Measurements from ENCODE around the gene FBXO42.
"Not testable (repeated sequence)": the region's sequence is repeated elsewhere in the genome, so short reads cannot be mapped to it uniquely, and the experiment has no call there.

FBXO42 gene

DNA sequence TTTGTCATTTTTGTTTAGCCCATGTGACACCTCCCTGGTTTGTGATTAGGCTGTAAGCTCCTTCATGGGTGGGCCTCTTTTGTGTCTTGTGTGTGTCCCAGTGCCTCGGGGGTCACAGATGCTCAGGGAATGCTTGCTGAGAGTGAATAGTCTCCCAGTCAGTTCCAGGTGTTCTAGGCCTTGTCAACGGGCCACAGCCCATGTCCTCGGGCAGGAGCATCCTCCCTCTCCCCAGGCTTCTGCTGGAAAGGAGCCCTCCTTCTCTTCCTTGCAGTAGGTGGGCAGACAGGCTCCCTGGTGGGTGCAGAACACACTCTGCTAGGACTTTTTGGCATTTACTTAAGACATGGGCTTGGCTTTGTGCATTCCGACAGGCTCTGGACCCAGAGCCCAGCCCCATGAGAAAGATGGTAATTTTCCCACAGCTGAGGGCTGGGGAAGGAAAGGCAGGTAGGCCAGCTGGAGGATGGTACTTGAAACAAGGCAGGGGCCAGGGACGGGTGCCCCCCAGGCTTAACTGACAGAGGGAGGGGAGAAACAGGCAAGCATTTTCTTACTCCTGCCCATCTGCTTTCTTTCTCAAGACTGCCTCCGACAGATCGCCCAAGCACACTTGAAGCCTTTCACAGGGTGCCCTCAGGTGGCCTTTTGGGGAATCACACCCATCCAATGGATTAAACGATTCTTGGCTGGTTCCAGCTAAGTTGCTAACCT lies 108.2 kb downstream of the FBXO42 start:
- peak; percentile 85 for DNase-seq (ENCODE audit: low spot score)

DNA sequence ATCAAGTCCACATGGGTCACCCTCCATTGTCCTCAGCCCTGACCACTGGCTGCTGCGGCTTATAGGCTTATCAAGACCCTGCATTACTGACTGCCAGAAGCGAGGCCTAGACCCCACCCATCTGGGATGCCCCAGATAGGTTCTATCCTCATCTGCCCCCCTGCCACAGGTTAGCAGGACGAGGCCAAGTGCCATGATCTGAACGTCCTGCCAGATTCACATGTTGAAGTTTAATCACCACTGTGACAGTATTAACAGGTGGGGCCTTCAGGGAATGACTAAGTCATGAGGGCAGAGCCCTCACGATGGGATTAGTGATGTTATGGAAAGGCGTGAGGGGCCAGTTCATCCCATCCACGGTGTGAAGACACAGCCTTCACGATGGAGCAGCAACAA lies 109.1 kb downstream of the FBXO42 start:
- no peak for DNase-seq (ENCODE audit: low spot score)

DNA sequence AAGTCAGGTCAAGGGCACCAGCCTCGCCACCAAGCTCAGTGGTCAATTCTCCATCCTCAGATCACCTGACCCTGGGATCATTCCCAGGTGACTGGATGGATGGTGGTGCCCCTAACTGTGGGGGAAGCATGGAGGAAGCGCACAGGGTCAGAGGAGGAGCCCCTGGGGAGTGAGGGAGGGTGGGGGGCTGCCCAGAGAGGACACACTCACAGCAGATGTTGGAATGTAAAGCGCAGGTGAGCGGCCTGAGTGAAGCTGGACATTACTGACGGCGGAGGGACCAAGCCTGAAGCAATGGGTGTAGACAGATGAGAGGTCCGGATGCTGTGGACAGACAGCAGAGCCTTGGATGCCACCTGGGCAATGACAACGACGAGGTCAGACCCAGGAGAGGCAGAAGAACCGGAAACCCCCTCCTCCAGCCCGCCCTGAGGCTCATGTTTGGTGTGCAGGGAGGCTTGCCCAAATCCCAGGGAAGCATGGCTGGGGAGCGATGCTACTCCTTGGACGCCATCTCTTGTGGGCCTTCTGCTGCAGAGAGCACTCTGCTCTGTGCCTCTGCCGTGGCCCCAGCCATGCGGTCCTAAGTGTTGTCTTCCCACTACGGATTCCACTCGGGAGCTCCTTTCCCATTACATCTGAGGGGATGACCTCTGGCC lies 109.6 kb downstream of the FBXO42 start:
- DNase-seq (ENCODE audit: low spot score) = no peak

DNA sequence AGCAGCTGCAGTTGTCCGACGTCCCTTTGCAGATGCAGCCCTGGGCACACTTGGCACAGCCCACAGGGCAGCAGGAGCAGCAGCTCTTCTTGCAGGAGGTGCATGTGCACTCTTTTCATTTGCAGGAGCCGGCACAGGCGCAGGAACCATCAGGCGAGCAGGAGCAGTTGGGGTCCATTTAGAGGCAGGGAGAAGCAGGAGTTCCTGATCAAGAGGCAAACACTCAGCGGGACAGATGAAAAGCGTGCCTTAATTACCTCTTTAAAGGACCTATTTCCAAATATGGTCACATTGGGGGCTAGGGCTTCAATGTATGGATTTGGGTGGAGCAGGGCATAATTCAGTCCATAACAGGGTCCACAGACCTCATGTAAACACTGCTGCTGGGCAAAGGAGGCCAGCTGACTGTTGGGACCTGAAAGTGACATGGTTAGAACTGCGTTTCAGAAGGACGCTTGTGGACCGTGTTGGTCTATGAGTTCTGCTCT lies 111.0 kb downstream of the FBXO42 start:
- DNase-seq (ENCODE audit: low spot score) = no peak

DNA sequence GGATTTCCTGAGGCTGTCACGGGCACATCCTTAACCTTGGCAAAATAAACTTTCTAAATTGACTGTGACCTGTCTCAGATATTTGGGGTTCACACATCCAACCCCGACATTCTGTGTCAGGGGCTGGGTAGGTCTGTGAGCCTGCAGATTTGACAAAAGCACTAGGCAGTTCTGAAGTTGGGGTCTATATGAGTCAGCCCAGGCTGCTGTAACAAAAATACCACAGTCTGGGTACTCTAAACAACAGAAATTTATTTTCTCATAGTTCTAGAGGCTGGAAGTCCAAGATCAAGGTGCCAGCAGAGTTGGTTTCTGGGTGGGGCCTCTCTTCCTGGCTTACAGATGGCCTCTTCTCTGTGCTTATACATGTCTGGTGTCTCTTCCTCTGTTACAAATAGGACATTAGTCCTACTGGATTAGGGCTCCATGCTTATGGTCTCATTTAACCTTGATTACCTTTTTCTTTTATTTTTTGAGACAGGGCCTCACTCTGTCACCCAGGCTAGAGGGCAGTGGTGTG lies 112.2 kb downstream of the FBXO42 start:
- DNase-seq (ENCODE audit: low spot score) = no peak

DNA sequence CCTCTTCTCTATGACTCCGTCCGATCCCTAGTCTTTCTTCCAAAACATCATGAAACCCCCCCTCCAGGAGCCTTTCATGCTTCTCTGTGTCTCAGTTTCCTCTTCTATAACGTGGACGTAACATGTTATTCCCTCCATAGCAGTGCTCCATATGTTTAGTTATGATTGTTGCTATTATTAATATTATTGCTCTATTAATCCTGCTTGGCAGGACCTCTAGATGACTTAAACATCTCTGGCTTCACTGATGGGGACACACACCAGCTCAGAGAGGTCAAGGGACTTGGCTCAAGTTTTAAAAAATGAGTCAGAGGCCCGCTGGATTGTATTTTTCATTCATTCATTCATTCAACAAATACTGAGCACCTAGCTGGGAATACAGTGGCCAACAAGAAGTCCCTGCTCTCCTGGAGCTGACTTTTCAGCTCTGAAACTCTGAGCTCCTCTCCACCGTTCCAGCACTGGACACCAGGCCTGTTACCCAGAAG lies 114.9 kb downstream of the FBXO42 start:
- DNase-seq (ENCODE audit: low spot score) = no peak

DNA sequence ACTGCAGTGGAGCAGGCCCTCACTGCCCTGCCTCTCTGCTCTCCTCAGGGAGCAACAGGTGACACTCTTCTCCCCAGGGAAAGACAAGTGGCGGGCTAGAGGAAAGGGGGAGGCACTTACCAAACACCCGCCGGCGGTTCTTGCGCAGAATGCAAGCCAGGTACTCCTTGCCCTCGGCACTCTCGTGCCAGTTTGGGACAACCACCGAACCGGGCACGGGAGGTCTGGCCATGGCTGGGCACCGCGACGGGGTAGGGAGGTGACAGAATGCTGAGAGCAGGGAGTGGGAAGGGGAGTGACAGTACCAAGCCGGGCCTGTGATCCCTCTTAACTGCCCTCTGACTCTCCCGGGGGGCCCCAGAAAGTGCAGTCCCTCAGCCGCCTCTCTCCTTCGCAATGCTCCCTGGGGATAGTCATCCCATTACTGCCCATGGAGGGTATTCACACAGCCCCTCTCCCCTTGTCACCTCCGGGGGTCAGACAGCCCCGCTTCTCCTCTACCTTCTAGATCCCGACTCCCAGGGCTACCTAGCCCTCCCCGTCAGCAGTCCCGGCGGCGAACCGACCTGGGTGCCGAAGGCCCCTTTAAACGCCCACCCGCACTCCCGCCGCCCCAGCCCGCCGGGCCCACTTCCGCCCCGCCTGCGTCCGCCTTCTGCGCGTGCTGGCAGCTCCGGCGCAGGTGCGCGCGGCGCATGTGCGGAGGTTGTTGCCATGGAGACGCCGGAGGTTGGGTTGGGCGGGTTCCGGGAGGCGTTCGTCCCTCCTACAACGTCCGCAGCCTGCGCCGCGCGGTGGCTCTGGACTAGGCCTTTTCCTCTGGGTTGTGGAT lies 115.6 kb downstream of the FBXO42 start, which contains the start of gene CPLANE2:
CPLANE2 (minus strand) TSS at position 673 of the 832 bp plus-strand sequence; CDS start at position 232, 441 bp downstream.
- peak; percentile 97 for DNase-seq (ENCODE audit: low spot score)

DNA sequence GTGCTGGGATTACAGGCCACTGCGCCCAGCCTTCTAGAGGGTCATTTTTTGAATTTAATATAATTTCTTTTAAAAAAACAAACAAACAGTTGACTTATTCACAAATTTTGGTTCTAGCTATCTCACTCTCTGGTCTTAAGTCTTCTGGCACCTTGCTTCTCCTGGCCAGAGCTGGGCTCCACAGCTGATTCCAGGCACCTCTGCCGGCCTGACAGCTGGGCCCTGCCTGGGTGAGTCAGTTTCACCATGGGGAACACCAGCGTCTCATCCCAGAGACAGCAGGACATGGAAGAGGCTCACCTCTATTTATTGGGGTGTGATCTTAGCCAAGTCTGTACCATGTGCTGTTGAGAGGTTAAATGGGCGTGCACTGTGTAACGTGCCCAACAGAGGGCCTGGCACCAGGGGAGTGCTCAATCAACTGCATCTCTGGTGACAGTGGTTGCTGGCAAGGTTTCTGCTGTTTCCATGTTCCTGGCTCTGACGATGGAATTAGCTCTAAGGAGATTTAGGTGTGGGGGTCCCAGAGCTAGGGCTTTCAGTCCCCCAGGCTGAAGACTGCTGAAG lies 116.3 kb downstream of the FBXO42 start:
- peak; percentile 50 for DNase-seq (ENCODE audit: low spot score)

DNA sequence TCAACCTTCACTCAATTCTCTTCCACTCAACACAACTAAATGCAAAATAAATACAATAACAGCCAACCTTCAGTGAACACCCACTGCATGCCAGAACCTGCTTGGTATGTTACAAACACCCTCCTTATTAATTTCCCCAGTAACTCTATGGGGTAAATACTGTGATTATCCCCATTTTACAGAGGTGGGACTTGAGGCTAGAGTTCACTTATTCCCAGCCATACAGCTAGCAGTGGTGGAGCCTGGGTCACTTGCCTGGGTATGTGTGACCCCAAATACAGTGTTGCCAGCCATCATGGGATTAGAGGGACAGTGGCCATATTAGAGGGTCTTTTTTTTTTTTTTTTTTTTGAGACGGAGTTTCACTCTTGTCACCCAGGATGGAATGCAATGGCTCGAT lies 116.9 kb downstream of the FBXO42 start:
- DNase-seq (ENCODE audit: low spot score) = no peak

DNA sequence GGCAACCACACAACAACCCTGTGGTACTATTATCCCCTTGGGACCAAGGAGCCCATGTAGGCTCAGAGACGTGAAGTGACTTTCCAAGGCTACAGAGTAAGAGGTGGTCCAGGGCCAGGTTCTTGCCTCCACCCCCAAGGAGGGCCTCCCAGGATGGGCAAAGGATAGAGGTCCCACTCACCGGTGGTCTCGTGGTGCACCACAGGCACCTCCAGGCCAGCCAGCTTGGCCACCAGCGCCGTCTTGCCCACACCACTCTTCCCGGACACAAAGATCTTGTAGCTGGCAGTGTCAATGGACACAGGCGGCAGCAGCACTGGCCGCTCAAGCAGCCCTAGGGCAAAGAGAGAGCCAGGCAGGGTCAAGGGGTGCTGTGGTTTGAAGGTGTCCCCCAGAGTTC lies 118.8 kb downstream of the FBXO42 start:
- DNase-seq (ENCODE audit: low spot score) = no peak

DNA sequence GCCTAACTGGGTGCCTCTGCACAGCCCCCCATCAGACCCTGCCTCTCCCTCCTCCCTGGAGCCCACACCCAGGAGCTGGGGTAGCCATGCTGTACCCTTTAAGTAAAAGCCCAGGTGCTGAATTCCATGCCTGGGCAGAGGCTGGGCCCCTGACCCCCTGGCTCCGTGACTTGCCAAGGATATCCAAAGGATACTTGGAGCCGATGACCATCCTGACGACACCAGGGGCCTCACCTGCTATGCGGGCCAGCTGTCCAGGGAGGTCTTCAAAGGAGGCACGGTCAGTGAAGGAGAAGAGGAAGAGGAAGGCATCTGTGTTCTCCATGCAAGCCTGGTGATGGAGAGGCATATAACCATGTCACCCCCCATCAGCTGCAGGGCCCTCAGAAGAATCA lies 120.0 kb downstream of the FBXO42 start:
- DNase-seq (ENCODE audit: low spot score) = no peak

DNA sequence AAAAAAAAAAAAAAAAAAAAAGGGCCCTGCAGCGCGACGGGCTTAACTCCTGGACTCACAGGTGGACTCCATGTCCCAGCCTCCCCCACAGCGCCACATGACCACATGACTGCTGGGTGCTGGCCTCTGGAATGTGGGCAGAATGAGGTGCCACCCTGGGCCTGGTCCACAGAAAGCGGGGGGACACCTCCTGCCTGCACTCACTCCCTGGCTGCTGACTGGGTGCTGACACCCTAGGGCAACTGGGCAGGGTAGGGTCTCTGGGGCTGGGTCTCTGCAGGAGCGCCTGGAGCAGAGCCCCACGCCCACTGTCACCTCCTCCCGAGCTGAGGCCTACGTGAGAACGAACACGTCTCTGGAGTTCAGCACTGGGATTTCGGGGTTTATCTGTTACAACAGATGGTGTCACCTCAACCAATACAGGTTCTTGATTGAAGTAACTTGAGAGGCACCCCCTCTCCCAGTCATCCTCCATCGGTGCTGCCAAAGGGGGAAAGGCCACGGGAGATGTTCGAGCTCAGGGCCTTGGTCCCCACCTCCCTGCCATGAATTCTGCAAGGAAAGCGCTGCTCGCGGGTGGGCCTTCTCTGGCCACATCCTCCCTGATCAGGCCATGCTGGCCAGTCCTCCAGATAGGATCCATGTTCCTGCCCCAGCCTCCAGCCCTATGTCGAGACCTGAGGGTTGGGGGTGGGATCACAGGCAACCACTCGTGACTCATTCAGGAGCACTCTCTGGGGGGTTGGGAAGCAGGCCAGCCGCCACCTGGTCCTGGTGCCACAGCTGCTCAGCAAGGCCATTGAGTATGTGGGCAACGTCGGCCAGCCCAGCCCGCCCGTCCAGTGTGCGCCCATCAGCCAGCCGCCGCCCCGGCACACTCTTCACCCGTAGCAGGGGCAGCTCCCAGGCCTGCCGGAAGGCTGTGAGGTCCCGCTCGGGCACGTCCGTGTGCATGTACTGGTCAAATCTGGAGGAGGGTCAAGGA lies 120.7 kb downstream of the FBXO42 start:
- no peak for DNase-seq (ENCODE audit: low spot score)

DNA sequence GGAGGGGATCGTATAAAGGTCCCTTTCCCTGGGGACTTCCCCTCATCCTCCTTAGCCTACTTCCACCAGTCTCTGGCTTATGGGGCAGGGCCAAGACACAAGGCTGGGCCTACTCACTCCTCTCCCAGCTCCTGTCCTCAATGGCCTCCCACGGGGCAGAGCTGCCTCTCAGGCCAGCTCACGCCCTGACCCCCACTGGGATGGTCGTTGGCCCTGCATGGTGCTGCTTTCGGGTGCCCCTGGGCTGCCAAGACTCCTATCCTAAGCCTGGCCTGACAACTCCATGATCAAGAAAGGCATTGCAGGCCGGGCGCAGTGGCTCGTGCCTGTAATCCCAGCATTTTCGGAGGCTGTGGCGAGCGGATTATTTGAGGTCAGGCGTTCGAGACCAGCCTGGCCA lies 121.5 kb downstream of the FBXO42 start:
- DNase-seq (ENCODE audit: low spot score) = no peak

DNA sequence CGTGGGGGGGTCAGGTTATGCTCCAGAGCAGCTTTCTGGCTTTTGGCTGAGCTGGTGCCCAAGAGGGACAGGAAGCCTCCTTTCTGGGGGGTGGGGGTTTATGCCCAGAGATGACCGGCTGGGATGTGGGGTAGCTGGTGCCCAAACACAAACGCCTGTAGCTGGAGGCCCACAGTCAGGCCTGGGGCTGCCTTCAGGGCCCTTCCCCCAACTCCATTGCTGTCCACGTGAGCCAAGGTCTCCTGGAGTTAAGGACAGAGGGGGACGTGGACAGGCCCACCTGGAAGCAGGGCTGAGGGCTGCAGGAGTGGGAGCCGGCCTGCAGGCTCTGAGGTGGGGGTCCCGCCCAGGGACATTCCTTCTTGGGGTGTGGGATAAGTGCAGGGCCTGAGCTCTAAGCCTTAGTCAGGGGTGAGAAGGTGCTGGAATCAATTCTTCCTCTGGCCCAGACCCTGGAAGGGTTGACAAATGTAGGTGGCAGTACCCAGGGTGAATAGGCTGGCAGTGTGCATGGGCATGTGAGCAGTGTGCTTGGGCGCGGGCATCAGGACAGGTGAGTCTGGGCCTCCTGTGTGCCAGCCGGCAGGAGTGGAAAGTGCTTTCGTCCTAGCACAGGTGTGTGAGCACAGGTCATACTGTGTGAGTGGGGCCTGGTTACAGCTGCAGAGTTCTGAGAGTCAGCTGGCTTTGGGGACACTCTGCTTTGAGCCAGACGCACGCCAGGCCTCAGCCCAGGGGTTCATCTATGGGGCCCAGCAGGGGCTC lies 122.1 kb downstream of the FBXO42 start:
- DNase-seq (ENCODE audit: low spot score) = no peak

DNA sequence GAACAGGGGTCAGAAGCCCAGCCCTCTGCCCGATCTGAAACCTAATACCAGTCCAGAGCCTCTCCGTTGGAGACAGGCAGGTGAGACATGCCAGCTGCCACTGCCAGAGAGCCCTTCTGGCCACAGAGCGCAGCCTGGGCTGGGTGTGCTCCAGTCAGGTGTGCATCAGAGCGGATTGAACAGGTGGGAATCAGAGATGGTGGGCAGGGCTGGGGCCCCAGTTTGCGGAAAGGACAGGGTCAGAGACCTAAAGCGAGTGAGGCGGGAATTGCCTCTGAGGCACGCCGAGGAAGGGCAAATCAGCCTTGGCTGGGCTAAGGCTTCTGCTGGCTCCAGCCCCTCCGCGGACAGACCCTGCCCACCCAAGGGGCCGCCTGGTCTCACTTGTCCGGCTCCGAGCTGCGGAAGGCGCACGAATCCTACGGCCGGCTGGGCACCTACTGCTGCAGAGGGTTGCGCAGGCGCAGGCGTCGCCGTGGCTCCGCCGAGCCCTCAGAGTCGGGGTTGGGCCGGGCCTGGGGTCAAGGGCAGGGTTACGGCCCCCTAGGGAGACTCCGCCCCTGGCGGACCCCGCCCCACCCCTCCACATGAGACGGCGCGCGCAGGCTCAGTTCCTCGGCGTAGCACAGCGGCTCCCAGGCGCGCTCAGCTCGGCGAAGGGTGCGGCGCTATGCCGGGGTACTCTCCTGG lies 125.6 kb downstream of the FBXO42 start:
- no peak for DNase-seq (ENCODE audit: low spot score)

DNA sequence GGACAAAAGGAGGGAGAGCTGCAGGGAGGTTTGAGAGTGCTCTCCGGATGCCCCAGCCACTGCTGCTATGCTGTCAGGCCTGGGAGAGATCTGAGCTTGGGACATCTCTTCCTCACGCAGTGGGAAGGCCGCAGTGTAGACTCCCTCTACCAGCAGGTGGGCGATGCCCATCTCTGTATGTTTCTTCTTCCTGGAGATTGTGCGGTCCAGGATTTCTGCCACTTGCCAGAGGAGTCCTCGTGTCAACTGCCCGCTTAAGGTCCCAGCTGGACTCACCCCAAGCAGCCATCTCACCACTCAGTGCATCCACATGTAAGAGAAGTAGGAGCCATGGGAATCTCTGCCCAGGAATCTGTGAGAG lies 126.2 kb downstream of the FBXO42 start:
- DNase-seq (ENCODE audit: low spot score) = no peak

DNA sequence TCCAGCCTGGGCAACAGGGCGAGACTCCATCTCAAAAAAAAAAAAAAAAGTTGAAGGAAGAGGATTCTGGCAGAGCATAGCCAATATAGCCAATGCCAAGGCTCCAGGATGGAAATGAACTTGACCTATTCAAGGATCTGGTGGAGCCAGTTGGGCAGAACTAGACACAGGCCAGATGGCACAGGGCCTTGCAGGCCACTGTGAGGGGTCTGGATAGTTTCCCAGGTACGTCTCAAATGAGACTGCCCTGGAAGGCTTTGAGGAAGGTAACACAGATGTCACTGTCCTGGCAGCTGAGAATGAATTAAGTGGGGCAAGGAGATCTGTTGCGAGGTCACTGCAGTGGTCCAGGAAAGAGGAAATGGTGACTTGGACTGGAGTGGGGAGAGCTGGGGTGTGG lies 127.8 kb downstream of the FBXO42 start:
- no peak for DNase-seq (ENCODE audit: low spot score)

DNA sequence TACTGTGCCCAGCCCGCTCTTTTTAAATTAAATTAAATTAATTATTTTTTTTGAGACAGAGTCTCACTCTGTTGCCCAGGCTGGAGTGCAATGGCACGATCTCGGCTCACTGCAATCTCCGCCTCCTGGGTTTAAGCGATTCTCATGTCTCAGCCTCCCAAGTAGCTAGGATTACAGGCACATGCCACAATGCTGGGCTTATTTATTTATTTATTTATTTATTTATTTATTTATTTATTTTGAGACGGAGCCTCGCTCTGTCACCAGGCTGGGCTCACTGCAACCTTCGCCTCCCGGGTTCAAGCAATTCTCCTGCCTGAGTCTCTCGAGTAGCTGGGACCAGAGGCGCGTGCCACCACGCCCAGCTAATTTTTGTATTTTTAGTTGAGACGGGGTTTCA lies 129.6 kb downstream of the FBXO42 start:
- DNase-seq (ENCODE audit: low spot score) = not testable (repeated sequence)

DNA sequence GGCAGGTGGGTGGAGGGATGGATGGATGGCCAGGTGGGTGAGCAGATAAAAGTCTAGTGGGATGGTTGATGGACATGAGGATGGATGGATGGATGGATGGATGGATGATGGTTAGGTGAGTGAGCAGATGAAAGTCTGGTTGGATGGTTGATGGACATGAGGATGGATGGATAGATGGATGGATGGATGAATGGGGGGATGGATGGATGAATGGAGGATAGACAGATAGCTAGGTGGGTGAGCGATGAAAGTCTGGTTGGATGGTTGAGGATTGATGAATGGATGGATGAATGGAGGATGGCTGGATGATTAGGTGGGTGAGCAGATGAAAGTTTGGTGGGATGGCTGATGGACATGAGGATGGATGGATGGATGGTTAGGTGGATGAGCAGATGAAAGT lies 130.8 kb downstream of the FBXO42 start:
- DNase-seq (ENCODE audit: low spot score) = no peak
